SKM-1 (cell line): ENCODE results near the gene ADAMTS7.
"Not testable (repeated sequence)": the region's sequence is repeated elsewhere in the genome, so short reads cannot be mapped to it uniquely, and the experiment has no call there.

Experiments used
- DNase-seq: peaks from one replicate; lab custom pipeline; 2025; ENCODE audit not compliant: unreplicated experiment; lab: John Stamatoyannopoulos, UW

Gene ADAMTS7

DNA sequence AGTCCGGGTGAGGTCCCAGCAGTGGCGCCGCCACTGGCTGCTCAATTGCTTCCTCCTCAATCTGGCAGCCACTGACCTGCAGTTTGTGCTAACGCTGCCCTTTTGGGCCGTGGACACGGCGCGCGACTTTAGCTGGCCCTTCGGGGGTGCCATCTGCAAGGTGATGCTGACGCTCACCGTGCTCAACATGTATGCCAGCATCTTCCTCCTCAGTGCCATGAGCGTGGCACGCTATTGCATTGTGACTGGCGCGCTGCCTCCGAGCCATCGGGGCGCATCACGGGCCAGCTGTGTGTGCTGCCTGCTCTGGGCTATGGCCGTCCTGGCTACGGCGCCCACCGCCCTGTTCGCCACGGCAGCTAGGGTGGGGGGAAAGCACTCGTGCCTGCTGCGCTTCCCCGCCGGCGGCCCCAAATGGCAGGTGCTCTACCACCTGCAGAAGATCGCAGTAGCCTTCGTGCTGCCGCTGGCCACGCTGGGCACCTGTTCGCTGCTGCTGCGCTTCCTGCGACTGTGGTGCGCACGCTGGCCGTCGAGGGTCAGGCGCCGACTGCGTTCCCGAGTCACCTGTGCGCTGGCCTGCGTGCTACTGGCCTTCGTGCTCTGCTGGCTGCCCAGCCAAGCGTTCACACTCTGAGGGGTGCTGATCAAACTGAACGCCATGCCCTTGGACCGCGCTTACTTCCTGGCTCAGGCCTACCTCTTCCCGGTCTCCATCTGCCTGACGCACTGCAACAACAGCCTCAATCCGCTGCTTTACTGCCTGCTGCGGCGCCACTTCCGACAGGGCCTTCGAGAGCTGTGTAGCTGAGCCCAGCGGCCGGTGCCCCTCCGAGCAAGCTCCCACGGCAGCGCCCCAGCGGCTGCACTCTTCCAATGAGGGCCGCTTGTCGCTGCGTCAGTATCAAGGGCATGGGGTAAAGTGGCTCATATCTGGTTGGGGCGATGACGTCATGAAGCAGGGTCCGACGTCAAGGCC, 20.3 kb upstream of the ADAMTS7 start:
- no peak for DNase-seq

DNA sequence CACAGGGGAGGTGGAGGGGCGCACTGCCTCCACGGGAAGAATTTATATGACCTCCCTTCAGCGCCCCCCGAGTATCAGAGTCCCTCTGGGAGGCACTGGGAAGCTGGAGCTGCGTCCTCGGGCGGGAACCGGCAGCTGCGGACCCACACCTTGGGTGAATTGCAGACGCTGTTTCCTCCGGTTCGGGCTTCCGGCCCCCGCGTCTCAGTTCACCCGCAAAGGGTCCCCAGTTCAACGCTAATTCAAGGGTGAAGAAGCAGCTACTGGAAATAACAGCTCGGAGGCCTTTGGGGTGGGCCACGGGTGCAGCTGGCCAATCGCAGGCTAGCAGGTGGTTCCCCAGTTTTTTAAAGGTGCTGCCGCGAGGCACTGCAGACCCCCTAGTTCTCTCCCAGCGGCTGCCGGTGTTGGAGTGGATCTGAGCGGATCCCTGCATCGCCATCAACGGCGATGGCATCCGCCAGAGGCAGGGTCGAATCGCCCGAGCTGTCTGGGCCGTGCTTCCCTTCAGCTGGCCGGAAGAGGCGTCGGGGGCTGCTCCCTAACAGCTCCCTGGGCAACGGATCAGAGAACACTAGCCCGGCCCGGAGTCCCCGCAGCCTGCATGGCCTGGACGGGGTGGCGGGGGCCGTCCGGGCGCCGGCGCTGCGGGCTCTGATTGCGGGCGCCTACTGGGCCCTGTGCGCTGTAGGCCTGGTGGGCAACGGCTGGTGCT, 19.4 kb upstream of the ADAMTS7 start:
- no peak for DNase-seq

DNA sequence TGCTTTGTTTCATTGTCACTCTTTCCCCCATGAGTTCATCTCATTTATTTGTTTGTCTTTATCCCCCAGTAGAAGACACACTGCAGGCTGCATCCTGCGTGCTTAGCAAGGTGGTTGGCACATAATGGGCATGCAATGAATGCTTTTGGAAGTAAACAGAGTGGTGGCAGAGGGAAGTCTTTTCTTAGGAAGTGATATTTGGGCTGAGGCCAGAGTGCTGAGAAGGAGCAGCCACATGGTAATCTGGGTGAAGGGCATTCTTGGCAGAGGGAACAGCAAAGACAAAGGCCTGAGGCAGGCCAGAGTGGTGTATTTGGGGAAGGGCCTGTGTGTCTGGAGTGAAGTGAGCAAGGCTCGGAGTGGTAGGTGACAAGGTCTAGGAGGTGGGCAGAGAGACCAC, 17.7 kb upstream of the ADAMTS7 start:
- DNase-seq = no peak

DNA sequence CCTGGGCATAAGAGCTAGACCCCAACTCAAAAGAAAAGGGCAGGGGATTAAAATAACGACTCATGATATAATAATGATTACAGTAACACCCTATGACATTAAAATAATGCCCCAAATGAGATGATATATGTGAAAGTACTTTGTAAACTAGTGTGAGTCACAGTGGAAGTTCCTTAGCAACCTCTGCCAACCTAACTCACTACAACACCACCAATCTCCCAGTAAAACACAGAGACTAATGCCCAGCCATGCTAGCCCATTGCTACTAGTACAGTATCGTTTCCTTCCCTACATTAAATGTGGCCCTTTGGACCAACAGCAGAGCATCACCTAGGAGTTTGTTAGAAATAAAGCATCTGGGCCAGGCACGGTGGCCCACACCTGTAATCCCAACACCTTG, 11.2 kb upstream of the ADAMTS7 start:
- DNase-seq = no peak

DNA sequence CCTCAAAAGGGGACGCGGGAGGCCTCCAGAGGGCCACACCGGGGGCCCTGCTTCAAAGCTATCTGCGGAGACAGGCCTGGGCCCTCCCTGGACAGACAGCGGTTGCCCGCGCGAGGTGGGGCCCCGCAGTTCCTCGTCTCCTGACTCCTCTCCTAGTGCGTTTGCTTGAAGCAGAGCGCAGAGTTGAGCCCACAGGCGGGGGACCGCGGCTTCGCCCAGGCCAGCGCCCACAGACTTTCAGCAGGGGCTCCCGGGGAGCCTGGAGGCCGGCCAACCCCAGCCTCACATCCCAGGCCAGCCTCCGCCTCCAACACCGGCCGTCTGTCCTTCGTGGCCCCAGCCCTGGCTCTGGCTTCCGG, 540 bp upstream of the ADAMTS7 start:
- no peak for DNase-seq

DNA sequence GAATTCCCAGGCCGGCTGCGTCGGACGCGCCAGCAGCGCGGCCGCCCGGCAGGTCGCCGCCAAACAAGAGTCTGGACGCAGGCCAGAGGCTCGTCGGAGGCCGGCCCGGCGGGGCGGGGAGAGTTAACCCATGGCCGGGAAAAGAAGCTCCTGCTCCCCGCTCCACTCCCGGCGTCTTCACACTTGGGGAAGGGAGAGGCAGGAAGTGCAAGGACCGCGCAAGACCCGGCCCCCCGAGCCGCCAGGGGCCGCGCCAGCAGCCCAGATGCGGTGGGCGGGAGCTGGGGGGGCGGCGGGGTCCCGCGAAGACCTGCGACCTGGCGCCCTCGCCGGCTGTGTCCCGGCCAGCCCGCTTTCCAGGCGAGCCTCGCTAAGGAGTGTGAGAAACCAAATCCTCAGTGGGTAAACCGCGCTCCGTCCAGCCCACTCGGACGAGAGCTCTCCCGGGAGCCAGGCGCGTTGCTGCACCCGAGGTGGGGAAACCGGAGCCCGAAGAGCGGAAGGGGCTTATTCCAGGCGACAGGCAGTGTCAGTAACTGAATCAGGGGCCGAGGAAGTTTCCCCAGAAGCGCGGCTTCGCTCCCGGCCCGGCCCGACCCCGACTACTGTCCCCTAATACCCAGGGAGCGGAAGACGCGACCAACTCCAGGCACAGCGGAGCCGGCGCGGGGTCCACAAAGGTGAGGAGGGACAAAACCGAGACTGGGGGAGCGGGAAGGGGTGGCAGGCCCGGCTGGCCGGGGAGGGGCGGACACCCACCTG, 721 bp downstream of the ADAMTS7 start:
- no peak for DNase-seq

DNA sequence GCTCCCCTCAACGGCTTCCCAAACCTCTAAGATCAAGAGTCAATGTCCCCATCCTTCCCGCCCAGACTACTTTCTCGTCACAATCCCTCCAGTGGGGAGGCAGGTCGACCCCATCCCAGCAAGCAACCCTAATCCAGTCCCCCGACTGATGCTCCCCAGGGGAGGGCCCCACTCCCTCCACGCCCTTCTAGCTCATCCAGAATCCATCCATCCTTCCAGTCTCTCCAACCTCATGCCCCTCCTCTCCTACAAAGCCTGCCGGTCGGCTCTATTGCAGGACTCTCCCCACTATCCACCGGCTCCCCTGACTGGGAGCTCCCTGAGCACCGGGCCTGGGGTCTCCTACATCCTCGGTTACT, 1.3 kb downstream of the ADAMTS7 start:
- DNase-seq = no peak

DNA sequence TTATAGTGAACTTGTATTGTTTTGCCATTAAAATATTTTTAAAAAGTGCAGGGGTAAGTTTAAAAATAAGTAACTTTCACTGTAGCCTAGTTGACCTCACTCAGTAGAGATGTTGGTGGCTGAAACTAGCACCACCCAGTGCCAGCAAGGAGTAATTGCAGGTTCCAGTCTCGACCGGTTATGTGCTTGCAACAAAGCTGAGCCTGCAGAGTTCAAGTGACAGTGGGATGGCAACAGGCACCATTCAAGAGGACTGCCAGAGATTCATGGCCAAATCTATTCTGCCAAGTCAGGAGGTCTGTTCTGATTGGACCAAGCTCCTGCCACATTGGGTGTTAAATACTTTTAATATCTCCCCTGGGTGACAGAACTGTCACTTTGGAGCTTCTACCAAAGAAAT, 2.7 kb downstream of the ADAMTS7 start:
- DNase-seq = peak; percentile 31

DNA sequence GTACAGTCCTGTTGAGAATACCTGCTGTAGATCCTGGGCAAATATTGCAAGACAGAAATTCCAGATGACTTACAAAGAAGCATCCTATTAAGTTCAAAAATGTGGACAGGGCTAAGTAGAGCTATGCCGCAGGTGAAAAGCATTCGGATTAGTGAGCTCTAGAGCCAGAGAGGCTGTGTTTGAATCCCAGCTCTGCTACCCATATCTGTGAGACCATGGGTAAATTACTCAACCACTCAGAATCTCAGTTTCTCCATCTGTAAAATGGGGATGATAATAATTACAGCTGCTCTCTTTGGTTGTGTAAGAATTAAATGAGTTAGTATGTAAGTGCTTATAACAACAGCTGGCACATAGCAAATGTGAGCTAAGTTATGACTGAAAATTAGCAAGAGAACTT, 3.9 kb downstream of the ADAMTS7 start:
- no peak for DNase-seq

DNA sequence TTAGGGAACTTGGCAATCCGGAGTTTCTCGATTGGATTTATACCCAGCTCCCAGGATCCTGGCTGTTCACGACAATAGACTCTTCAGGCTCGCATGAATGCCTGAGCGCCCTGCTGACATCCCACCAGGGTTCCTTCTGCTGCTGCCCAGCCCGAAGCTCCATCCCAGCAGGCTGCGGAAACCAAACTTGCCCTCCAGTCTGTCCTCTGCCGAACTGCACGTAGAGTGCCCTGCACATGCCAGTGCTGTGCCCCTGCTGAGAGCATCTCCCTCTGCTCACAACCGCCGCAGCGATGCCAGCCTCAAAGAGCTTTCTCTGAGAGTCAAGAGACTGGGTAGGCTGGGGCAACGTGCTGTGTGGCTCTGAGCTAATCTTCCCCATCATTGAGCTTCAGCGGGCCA, 6.9 kb downstream of the ADAMTS7 start:
- no peak for DNase-seq

DNA sequence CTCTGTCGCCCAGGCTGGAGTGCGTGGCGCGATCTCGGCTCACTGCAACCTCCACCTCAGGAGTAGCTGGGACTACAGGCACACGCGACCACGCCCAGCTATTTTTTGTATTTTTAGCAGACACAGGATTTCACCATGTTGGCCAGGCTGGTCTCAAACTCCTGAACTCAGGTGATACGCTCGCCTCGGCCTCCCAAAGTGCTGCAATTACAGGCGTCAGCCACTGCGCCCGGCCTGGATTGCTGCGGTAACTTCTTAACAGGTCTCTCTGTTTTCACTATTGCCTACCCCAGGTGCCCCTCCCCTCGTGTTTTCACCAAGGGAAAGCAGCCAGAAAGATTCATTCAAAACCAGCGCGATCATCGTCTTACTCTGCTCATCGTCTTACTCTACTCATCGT, 10.5 kb downstream of the ADAMTS7 start:
- DNase-seq = no peak

DNA sequence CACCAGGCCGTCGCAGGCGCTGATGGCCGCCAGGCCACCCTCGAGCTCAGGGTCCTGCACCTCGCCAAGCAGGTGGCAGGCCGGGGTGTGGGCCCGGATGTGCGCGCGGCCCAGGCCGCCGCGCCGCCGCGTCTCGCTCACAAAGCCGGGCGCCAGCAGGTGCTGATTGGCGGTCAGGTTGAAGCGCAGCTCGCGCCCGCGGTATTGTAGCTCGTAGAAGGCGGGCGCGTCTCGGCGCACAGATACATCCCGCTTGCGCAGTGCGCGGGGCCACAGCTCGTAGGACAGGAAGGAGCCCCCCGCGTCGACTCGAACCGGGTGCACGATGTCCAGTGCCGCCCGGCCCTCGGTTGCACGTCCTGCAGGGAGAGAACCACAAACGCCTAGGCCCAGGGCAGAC, 11.1 kb downstream of the ADAMTS7 start:
- no peak for DNase-seq

DNA sequence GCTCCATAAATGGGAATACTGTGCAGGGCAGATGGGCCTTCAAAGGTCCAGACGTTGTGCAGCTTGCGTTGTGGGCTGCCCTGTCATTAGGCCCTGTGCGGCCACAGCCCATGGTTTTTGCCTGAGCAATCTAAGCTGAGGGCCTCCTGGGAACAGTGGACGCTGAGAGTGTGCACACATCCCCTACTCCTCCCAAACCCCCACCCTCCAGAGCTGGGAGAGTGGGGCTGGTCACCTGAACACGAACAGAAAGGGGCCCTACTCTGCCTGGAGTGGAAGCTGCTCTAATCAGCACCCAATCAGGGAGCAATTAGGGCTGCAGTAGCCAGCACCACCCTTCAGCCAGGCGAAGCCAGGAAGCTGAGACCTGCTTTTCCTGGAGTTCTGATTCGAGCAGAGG, 12.2 kb downstream of the ADAMTS7 start:
- DNase-seq = not testable (repeated sequence)

DNA sequence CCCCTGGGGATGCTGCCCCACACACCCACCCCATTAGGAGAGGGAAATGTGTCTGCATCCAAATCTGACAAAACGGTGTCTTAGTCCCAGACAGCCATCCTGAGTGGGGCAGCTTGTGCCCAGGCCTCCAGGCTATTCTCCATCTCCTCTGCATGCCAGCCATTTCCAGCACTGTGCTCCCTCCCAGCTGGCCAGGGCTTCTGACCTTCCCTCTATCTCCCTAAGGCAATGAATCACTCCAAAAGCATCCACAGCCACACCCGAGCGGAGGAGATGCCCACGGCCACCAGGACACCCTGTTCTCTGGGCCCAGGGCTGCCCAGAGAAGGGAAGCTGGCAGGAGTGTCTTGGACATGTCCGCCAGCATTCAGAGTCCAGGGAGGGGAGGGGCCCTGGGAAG, 12.9 kb downstream of the ADAMTS7 start:
- DNase-seq = not testable (repeated sequence)

DNA sequence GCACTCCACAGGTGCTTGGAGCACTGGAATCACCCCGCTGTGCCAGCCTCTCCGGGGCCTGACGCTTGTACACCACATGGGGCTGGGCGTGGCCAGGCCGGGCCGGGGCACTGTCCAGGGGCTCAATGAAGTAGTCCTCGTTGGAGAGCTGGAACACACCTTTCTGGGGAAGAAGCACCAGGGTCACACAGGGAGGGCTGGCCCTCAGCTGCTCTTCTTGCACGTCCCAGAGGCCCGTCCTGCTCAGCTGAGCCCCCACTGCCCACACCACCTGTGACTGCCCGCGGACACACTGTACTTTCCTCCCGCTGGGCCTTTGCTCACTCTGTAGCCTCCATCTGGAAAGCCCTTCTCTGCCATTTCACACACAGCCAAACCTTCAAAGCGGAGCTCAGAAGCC, 13.3 kb downstream of the ADAMTS7 start:
- DNase-seq = no peak

DNA sequence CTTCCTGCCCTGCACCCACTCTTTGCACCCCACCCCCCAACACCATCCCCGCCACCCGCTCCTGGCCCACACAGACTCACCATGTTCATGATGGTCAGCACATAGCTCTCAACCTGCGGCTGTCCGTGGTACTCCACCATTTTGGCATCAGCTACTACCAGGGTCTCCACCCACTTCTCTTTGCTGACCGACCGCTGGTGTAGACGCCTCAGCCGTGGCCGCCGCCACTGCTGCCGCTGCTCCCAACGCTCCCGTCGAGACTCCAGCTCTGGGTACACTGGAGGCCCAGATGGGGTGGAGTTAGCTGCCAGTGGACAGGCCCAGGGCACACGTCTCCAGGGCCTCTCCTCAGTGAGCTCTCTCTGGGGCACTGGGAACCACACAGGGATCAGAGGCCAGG, 14.8 kb downstream of the ADAMTS7 start:
- DNase-seq = no peak

DNA sequence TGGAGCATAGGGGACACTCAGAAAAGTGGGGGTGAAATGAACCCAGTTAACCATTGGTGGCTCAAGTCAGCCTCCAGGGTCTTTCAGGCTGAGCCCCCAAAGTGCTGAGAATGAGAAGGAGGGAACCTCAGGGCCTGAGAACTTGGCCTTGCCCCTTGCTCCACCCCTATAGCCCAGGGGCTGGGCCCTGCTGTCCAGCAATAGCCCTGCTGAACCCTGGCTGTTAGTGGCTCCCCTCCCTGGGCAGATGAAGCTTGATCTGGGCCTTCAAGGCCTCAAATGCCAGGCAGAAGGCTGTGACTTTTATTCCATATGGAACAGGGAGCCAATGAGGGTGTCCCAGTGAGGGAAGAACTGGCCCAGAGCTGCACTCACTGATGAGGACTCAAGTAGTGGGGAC, 16.2 kb downstream of the ADAMTS7 start:
- DNase-seq = no peak

DNA sequence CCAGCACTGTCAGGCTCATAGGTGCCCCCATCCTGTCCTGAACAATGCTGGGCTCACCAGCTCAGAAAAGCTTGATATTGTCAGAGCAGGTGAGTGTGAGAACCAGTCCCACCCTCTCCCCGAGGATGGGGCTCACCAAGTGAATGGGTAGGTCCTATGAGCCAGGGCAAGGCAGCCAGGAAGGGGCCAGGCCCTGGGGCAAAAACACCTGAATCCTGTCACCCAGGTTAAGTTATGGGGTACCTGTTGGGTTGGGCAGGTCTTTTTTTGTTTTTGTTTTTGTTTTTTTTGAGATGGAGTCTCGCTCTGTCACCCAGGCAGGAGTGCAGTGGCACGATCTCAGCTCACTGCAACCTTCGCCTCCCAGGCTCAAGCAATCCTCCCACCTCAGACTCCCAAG, 16.8 kb downstream of the ADAMTS7 start:
- not testable (repeated sequence) for DNase-seq

DNA sequence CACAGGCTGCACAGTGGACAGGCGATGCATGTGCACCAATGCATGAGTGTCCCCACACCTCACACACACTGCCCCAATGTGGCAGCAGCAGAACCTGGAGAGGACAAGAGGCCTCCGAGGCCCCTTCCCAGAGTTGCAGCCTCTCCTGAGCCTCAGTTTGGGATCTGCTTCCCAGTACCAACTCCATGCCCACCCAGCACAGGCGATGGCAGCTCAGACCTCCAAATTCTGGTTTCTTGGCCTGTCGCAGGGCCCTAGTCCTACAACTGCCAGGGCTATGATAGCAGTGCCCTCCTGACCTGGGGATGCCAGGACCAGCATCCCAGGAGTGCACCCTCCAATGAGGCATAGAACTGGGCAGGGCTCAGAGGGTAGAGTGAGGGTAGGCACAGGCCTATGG, 19.9 kb downstream of the ADAMTS7 start:
- no peak for DNase-seq

DNA sequence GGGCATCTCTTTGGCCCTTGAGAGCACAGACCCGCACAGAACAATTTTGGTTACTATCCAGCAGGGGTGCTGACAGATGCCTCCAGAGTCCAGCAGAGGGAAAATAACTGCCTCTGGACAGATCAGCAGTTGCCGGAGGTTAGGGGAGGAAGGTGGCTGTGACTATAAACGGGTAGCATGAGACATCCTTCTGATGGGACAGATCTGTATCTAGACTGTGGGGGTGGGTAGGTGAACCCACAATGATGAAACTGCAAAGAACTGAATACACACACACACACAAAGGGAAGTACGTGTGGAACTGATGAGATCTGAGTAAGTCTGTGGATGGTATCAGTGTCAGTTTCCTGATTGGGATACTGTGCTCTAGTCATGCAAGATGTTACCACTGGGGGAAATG, 21.2 kb downstream of the ADAMTS7 start:
- DNase-seq = peak; percentile 8

DNA sequence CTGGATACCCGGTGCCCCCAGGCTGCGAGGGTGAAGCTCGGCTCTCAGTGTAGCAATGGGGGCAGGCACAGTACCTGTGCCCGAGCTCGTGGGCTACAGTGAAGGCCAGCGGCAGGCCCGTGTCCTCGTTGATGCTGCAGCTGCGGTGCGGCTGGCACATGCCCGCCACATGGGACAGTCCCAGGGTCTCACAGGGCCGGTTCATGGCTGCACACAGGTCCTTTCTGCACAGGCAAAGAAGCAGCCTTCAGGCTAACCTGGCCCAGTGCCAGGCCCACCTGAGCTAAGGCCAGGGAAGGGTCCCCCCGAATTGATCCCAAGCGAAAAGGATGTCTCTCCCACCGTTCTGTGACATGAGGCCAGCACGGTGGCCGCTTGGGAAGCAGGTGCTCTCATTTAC, 21.6 kb downstream of the ADAMTS7 start:
- no peak for DNase-seq
